HepG2 (cell line): ENCODE results near the gene TNFRSF25.

Source experiments
- FOSL1 ChIP-seq: sonication (generic); formaldehyde crosslinking; IDR thresholded peaks from 2 replicates; pipeline ENCODE4 v1.9.0; 2021; ENCODE audit warnings: missing genetic modification reagents, borderline replicate concordance
- GATA4 ChIP-seq: sonication (generic); IDR thresholded peaks from 2 replicates; pipeline ENCODE4 v1.6.1; 2016; ENCODE audit warnings: antibody characterized with exemption, low read depth, borderline replicate concordance
- ONECUT2 ChIP-seq: sonication (generic); formaldehyde crosslinking; IDR thresholded peaks from 2 replicates; pipeline ENCODE4 v1.4.0; 2020; ENCODE audit warnings: missing genetic modification reagents
- PHB2 ChIP-seq: fragments of 450-650 bp; IDR thresholded peaks from 2 replicates; pipeline ENCODE4 v1.6.1; 2018; ENCODE audit not compliant: partially characterized antibody
- RXRA ChIP-seq: sonication (generic); formaldehyde crosslinking; IDR thresholded peaks from 2 replicates; pipeline ENCODE4 v1.5.1; 2020; ENCODE audit warnings: missing genetic modification reagents
- TCF7L2 ChIP-seq: IDR thresholded peaks from 2 replicates; pipeline ENCODE4 v1.6.1; 2011; ENCODE audit warnings: mild to moderate bottlenecking, low read depth, low read length, moderate library complexity
- ZNF121 ChIP-seq: sonication (generic); formaldehyde crosslinking; IDR thresholded peaks from 2 replicates; pipeline ENCODE4 v1.5.0; 2020; ENCODE audit warnings: mild to moderate bottlenecking, missing genetic modification reagents
- ZNF546 ChIP-seq: sonication (generic); formaldehyde crosslinking; conservative IDR thresholded peaks from 2 replicates; pipeline ENCODE4 v1.8.1; 2023; ENCODE audit warnings: mild to moderate bottlenecking, missing genetic modification reagents
- ZNF691 ChIP-seq: sonication (generic); formaldehyde crosslinking; IDR thresholded peaks from 2 replicates; pipeline ENCODE4 v1.4.0; 2020; ENCODE audit warnings: missing genetic modification reagents, low read depth, mild to moderate bottlenecking, borderline replicate concordance
- ZNF878 ChIP-seq: sonication (generic); formaldehyde crosslinking; IDR thresholded peaks from 2 replicates; pipeline ENCODE4 v1.8.1; 2023; ENCODE audit warnings: mild to moderate bottlenecking, missing genetic modification reagents, moderate library complexity
- TF ChIP-seq, protein P1 (sequence below): sonication (generic); formaldehyde crosslinking; conservative IDR thresholded peaks from 2 replicates; pipeline ENCODE4 v1.8.1; 2023; ENCODE audit warnings: missing genetic modification reagents
- TF ChIP-seq, protein P2 (sequence below): sonication (generic); formaldehyde crosslinking; IDR thresholded peaks from 2 replicates; pipeline ENCODE4 v1.4.0; 2020; ENCODE audit warnings: missing genetic modification reagents

DNA sequence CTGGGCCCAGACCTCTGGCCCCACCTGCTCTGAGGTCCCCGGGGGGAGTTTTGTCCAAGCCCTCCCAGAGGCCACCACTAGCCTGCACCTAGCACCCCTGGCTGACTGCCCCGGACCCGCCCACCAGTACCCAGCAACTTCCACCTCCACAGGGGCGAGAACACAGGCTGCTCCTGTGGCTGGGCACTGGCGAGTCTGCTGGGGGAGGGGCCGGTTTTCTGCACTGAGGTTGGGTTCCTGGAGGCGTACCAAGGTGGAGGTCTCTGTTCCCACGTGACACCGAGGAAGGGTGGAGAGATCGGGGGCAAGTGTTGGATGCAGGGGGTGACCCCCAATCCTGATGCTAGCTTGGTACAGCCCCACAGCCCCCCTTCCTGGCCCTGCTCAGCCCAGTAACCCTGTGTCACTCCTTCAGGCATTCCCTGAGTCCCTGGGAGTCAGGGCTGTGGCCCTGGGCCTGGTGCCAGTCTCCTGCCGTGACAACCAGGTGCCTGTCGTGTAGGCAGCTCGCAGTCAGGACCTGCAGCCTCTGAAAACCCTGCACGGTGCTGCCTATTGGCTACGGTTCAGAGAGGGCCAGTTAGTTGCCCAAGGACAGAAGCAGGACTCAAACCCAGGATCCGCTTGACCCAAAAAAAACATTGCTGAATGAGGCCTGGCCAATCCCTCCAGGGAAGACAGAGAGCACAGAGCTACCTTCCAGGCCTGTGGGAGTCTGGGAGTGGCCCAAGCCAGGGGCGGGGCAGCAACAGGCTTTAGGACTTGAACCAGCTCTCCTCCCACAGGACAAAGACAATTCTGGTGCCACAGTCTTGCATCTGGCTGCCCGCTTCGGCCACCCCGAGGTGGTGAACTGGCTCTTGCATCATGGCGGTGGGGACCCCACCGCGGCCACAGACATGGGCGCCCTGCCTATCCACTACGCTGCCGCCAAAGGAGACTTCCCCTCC, 38.3 kb downstream of the TNFRSF25 start:
- no peak for TF ChIP-seq FOSL1 (CRISPR knock-in tag)
- no peak for TF ChIP-seq ZNF691 (CRISPR knock-in tag)
- TF ChIP-seq GATA4: no peak
- TF ChIP-seq PHB2: no peak
- TF ChIP-seq ZNF121 (CRISPR knock-in tag): no peak
- no peak for TF ChIP-seq ZNF546 (CRISPR knock-in tag)
- no peak for TF ChIP-seq ZNF878 (CRISPR knock-in tag)
- TF ChIP-seq, protein P1, sequence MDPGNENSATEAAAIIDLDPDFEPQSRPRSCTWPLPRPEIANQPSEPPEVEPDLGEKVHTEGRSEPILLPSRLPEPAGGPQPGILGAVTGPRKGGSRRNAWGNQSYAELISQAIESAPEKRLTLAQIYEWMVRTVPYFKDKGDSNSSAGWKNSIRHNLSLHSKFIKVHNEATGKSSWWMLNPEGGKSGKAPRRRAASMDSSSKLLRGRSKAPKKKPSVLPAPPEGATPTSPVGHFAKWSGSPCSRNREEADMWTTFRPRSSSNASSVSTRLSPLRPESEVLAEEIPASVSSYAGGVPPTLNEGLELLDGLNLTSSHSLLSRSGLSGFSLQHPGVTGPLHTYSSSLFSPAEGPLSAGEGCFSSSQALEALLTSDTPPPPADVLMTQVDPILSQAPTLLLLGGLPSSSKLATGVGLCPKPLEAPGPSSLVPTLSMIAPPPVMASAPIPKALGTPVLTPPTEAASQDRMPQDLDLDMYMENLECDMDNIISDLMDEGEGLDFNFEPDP (CRISPR knock-in tag): no peak
- TF ChIP-seq ONECUT2 (CRISPR knock-in tag): no peak
- no peak for TF ChIP-seq TCF7L2
- TF ChIP-seq RXRA: no peak
- TF ChIP-seq, protein P2, sequence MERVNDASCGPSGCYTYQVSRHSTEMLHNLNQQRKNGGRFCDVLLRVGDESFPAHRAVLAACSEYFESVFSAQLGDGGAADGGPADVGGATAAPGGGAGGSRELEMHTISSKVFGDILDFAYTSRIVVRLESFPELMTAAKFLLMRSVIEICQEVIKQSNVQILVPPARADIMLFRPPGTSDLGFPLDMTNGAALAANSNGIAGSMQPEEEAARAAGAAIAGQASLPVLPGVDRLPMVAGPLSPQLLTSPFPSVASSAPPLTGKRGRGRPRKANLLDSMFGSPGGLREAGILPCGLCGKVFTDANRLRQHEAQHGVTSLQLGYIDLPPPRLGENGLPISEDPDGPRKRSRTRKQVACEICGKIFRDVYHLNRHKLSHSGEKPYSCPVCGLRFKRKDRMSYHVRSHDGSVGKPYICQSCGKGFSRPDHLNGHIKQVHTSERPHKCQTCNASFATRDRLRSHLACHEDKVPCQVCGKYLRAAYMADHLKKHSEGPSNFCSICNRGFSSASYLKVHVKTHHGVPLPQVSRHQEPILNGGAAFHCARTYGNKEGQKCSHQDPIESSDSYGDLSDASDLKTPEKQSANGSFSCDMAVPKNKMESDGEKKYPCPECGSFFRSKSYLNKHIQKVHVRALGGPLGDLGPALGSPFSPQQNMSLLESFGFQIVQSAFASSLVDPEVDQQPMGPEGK (CRISPR knock-in tag): no peak
